CD4-positive, alpha-beta T cell (primary cell): ENCODE measurements around the gene CD207. TPM values are rescaled to one million over a fixed set of nuclear protein-coding genes. Genes with fewer than 3 reads are reported as not detected.

Source experiments
- ATAC-seq: fragments of 200-7000 bp; cut with Tn5 transposase; one replicate; pipeline ENCODE4 v1.10.0; 2022; ENCODE audit warnings: mild to moderate bottlenecking; ENCODE audit not compliant: poor library complexity
- CTCF ChIA-PET: fragments of 350-600 bp; sonication (Branson Sonifier 250); formaldehyde crosslinking; loops from one replicate; lab custom pipeline; 2021; ENCODE audit warnings: antibody characterized with exemption, inconsistent platforms; lab: Charles Lee
- POLR2A ChIA-PET: fragments of 350-600 bp; sonication (Branson Sonifier 250); formaldehyde crosslinking; loops from one replicate; lab custom pipeline; 2021; ENCODE audit warnings: antibody characterized with exemption, inconsistent platforms; lab: Charles Lee
- DNase-seq, 14 experiments: peaks; one replicate each; pipeline ENCODE4 v3.0.0-alpha.2; 2013 to 2020; ENCODE audit warnings: mixed read lengths in 2 of 14
- H3K27ac ChIP-seq, 2 donors: one replicate each; pipeline versions ENCODE4 v1.5.1 to v1.7.0; 2013; ENCODE audit warnings: low read length in 2 of 2, low read depth in 1 of 2, mild to moderate bottlenecking in 1 of 2
- H3K27me3 ChIP-seq, 2 experiments: 1 replicate in 1 of 2; 2 replicates in 1 of 2; pipeline versions ENCODE4 v1.6.1 to v1.7.0; 2013; ENCODE audit warnings: low read length in 2 of 2, control low read depth in 1 of 2, mild to moderate bottlenecking in 1 of 2, moderate library complexity in 1 of 2; ENCODE audit not compliant: insufficient read depth in 2 of 2, control insufficient read depth in 1 of 2
- H3K36me3 ChIP-seq: one replicate; pipeline ENCODE4 v1.6.1; 2013; ENCODE audit warnings: low read length, control low read depth; ENCODE audit not compliant: insufficient read depth
- H3K4me1 ChIP-seq: one replicate; pipeline ENCODE4 v1.6.1; 2013; ENCODE audit warnings: low read length, control low read depth; ENCODE audit not compliant: insufficient read depth
- H3K4me3 ChIP-seq: one replicate; pipeline ENCODE4 v1.5.1; 2013; ENCODE audit warnings: mild to moderate bottlenecking, low read length, moderate library complexity
- H3K9me3 ChIP-seq, 2 experiments: 1 replicate in 1 of 2; 2 replicates in 1 of 2; pipeline versions ENCODE4 v1.6.1 to v1.7.0; 2013; ENCODE audit warnings: low read length in 2 of 2, mild to moderate bottlenecking in 2 of 2, control low read depth in 1 of 2, moderate library complexity in 1 of 2; ENCODE audit not compliant: control insufficient read depth in 1 of 2, insufficient read depth in 1 of 2
- H3K27ac Mint-ChIP-seq: one replicate; pipeline ENCODE4 v1.8.0; 2020; ENCODE audit warnings: mixed read lengths
- H3K27me3 Mint-ChIP-seq: one replicate; pipeline ENCODE4 v1.8.0; 2021; ENCODE audit warnings: mixed read lengths
- H3K36me3 Mint-ChIP-seq: one replicate; pipeline ENCODE4 v1.8.0; 2021; ENCODE audit warnings: low read depth, mixed read lengths
- H3K4me1 Mint-ChIP-seq: one replicate; pipeline ENCODE4 v1.8.0; 2021; ENCODE audit warnings: low read depth, mixed read lengths
- H3K4me3 Mint-ChIP-seq: one replicate; pipeline ENCODE4 v1.8.0; 2020; ENCODE audit warnings: mild to moderate bottlenecking, mixed read lengths
- H3K9me3 Mint-ChIP-seq: one replicate; pipeline ENCODE4 v1.8.0; 2020; ENCODE audit warnings: mixed read lengths
- CTCF ChIP-seq: fragments of 200-600 bp; IDR thresholded peaks from one replicate; pipeline ENCODE4 v1.8.0; 2022; ENCODE audit warnings: antibody characterized with exemption, mild to moderate bottlenecking
- intact Hi-C, 2 experiments: fragments of 100-400 bp; cut with DNase I in 1 of 2; cut with micrococcal nuclease in 1 of 2; formaldehyde crosslinking; loops; one replicate each; pipeline versions ENCODE4 v1.15.1 to v1.9.0; 2023 to 2025; cut with DNase I, micrococcal nuclease
- total RNA-seq, 174 experiments: library from RNA in 2 of 174; stranded (reverse) in 2 of 174; gene quantifications; one replicate each; pipeline ENCODE4 v1.2.3 and lab custom pipeline; 2021 to 2026

CD207 gene
- total RNA-seq, 2 experiments from 2014 or later, result 0.25 TPM; not detected in 1

- H3K4me1 Mint-ChIP-seq, result peaks cover 13% of the 10 kb centered on the region
- POLR2A ChIA-PET, result interaction anchor here (1.3 kb wide), 1 partner anchor 128 kb away, joined by 4 read pairs; no protein-coding TSS in a partner anchor
- DNase-seq, result peak in 12 of 14 experiments; percentile 9 to 70 (median 36)
These were observed 50.3 kb downstream of the CD207 start for GRCh38 chr2:70785137-70785911.

DNA sequence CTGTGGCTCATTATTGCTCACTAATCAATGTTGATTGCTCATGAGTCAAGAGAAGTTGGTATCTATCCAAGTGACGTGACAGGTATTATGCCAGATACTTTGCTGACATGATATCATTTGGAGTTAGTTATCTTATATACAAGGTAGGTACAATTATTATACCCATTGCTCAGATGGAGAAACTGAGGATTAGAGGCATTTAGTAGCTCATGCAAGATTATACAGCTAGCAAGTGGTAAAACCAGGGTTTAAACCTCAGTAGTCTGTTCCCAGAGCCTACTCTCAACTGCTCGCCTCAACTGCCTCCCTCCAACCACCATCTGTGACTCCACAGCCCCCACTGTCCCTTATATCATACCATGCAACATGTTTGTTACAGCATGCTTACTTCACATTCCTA lies 51.3 kb downstream of the CD207 start:
- Histone ChIP-seq H3K27me3 (peaks cover 12 to 28% of the 10 kb centered on the region in 2 experiments), H3K27ac (no peak overlapping the region), H3K4me1 (peaks cover under 1% of the 10 kb centered on the region), H3K36me3 (no peaks in the 10 kb centered on the region), H3K9me3 (no peaks in the 10 kb centered on the region), H3K4me3 (no peak overlapping the region)
- intact Hi-C loops, result no loop called here
- no peak for ATAC-seq
- ChIA-PET POLR2A (no interaction called here), CTCF (interaction anchor here (1.3 kb wide), 1 partner anchor 129 kb away, joined by 5 read pairs; no protein-coding TSS in a partner anchor)
- no peak for DNase-seq
- Mint-ChIP-seq H3K27ac (no peak overlapping the region), H3K4me3 (no peak overlapping the region), H3K9me3 (no peaks in the 10 kb centered on the region), H3K36me3 (no peaks in the 10 kb centered on the region), H3K27me3 (peaks cover 35% of the 10 kb centered on the region), H3K4me1 (peaks cover 7% of the 10 kb centered on the region)
- TF ChIP-seq CTCF, result no peak

More at GRCh38 chr2:70785137-70785911, 50.3 kb downstream of the CD207 start:
- Histone ChIP-seq H3K27ac (no peak overlapping the region), H3K9me3 (peaks cover 0 to 4% of the 10 kb centered on the region in 2 experiments), H3K4me1 (peaks cover 10% of the 10 kb centered on the region), H3K36me3 (no peaks in the 10 kb centered on the region), H3K27me3 (peaks cover 21 to 38% of the 10 kb centered on the region in 2 experiments), H3K4me3 (no peak overlapping the region)
- peaks cover 41% of the 10 kb centered on the region for H3K27me3 Mint-ChIP-seq
- no peak overlapping the region for H3K4me3 Mint-ChIP-seq
- ATAC-seq, result peak; percentile 80
- intact Hi-C loops, result loop anchor here (1.0 to 5.0 kb wide), 4 partner anchors 87 to 483 kb away; partner anchors contain the start of gene FAM136A (in 1 of the 2)
- H3K9me3 Mint-ChIP-seq, result no peaks in the 10 kb centered on the region
- TF ChIP-seq CTCF, result peak; percentile 54
- H3K27ac Mint-ChIP-seq, result no peak overlapping the region
- CTCF ChIA-PET, result interaction anchor here (1.3 to 1.4 kb wide), 2 partner anchors 16 to 130 kb away, joined by 3 to 5 read pairs; no protein-coding TSS in a partner anchor
- no peaks in the 10 kb centered on the region for H3K36me3 Mint-ChIP-seq

Other genes starting within 250 kb of the CD207 start
- 1 to 10 TPM; 4.4 to 6.4 TPM for gene ADD2, start 67.6 kb downstream of the CD207 start, total RNA-seq
- not detected for gene FIGLA, start 45.2 kb downstream of the CD207 start, total RNA-seq
- not detected for gene CLEC4F, start 15.2 kb downstream of the CD207 start, total RNA-seq
- gene VAX2, start 64.8 kb upstream of the CD207 start, total RNA-seq, result not detected
- not detected for gene ATP6V1B1, start 100.1 kb upstream of the CD207 start, total RNA-seq
- 1 to 10 TPM in 1 of 2 experiments, under 1 TPM in 1; 0.42 to 1.2 TPM for gene ANKRD53, start 142.8 kb upstream of the CD207 start, total RNA-seq
- 10 to 100 TPM; 26.8 to 34.0 TPM for gene TEX261, start 159.1 kb upstream of the CD207 start, total RNA-seq
- 10 to 100 TPM; 62.3 to 73.3 TPM for gene NAGK, start 232.8 kb upstream of the CD207 start, total RNA-seq